ENCODE results near the gene SOHLH1.

GRCh38 chr9:135724186-135724787 lies 25.0 kb upstream of the SOHLH1 start:
- TF ChIP-seq CTCF (IDR thresholded peaks at IDR 0.05), result no peak
- no peak for TF ChIP-seq POLR2A (IDR thresholded peaks at IDR 0.05)
